GM12874 (cell line): ENCODE results near the gene OVOL2.
A peak's percentile ranks its signal among the peaks of the same experiment; 100 is the strongest.

Experiments used
- TF ChIP-seq, protein P1 (sequence below): IDR thresholded peaks from 2 replicates; pipeline ENCODE4 v1.5.1; 2011; ENCODE audit warnings: low read depth, mild to moderate bottlenecking, control low read depth, low read length, moderate library complexity; ENCODE audit not compliant: insufficient read depth

OVOL2 gene

DNA sequence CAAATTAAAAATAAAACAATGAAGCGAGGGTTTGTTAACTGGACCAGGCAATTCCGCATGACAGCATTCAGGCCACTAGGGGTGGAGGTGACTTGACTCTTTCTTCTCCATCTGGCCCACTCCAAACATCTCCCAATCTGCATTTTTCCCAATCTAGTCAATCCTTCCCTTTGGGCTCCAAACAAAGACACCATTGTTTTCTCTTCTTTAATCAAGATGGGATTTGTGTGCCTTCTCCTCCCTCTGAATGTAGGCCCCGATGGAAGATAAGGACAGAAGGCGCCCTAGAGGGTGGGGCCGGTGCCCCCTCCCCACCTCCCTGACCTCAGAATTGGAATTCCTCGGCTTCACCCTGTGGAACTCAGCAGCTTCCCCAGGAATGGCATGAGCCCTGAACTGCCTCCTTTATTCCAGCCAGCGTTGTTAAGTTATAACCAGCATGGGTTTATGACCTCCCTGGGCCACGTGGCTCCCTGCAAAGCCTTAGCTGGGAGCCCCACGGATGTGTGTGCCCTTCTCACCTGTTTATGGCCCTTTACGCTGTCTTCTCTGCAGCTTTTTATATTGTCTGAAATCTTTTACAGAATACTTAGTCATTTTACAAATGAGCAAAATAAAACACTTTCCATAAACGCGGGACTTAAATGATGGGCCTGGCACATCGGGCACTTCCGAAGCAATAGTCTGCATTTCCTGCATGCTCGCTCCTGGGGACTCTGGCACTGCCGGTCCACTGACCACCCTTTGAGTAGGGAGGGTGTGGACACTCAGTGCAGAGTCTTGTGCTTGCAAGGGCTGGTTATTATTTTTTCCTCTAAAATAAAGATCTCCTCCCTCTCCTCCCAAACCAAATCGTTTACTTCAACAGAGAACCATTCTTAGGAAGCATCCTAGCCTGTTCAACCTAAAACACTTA lies 24.5 kb downstream of the OVOL2 start:
- TF ChIP-seq, protein P1, sequence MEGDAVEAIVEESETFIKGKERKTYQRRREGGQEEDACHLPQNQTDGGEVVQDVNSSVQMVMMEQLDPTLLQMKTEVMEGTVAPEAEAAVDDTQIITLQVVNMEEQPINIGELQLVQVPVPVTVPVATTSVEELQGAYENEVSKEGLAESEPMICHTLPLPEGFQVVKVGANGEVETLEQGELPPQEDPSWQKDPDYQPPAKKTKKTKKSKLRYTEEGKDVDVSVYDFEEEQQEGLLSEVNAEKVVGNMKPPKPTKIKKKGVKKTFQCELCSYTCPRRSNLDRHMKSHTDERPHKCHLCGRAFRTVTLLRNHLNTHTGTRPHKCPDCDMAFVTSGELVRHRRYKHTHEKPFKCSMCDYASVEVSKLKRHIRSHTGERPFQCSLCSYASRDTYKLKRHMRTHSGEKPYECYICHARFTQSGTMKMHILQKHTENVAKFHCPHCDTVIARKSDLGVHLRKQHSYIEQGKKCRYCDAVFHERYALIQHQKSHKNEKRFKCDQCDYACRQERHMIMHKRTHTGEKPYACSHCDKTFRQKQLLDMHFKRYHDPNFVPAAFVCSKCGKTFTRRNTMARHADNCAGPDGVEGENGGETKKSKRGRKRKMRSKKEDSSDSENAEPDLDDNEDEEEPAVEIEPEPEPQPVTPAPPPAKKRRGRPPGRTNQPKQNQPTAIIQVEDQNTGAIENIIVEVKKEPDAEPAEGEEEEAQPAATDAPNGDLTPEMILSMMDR: no peak

DNA sequence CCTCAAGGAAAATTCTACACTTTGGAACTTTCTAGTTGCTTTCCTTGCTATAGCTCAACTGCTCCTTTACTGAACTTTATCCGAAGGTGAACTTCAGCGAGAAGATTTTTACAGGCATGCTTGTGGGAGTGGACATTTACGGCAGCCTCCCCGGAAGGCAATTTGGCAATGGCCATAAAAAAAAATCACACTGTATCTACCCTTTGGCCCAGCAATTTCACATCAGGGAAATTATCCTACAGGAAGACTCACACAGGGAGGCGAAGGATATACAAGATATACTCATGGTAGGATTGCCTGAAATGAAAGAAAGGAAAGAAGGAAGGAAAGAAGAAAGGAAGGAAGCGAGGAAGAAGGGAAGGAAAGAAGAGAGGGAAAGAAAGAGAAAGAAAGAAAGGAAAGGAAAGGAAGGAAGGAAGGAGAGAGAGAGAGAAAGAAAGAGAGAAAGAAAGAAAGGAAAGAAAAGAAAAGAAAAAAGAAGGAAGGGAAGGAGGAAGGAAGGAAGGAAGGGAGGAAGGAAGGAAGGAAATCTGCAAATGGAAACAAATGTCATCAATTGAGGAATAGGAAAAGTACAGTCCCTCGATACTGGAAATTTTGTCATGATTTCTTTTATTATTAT lies 25.7 kb downstream of the OVOL2 start:
- TF ChIP-seq, protein P1: no peak

DNA sequence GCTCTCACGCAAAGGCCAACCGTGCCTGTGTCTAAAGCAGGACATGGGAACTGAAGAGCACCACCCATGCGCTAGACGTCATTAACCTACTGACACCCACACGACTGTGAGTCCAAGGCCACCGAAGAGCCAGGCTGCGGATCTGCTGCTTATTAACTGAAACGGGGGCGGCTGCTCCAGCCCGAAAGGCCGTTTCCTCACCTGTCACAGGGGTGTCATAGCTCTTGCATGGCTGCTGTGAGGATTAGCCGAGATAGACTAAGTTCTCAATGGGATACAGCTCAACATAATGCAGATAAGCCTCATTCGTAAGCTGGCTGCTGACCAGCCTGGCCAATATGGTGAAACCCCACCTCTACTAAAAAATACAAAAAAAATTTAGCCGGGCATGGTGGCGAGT lies 26.7 kb downstream of the OVOL2 start:
- TF ChIP-seq, protein P1: no peak

DNA sequence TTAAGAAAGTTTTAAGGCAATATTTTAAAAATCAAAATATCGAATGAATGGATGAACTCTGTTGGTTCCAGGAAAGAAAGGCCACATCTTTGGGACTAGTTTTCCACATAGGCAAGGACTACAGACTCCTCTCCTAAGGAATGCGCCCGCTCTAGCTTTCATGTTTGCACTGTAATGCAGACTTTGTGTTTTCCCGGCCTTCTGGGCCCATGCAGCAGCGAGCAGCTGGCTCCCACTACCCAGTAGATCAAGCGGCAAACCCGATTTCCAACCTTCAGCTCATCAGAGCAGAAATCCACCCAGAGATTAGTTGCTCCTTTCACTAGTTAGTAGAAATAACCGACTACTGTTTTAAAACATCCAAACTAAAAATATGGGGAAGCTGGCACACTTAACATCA lies 27.7 kb downstream of the OVOL2 start:
- TF ChIP-seq, protein P1: no peak

GRCh38 chr20:18024606-18025127 lies 33.0 kb downstream of the OVOL2 start:
- TF ChIP-seq, protein P1: no peak

- TF ChIP-seq, protein P1: no peak
These were observed 36.8 kb downstream of the OVOL2 start for GRCh38 chr20:18020931-18021330.

DNA sequence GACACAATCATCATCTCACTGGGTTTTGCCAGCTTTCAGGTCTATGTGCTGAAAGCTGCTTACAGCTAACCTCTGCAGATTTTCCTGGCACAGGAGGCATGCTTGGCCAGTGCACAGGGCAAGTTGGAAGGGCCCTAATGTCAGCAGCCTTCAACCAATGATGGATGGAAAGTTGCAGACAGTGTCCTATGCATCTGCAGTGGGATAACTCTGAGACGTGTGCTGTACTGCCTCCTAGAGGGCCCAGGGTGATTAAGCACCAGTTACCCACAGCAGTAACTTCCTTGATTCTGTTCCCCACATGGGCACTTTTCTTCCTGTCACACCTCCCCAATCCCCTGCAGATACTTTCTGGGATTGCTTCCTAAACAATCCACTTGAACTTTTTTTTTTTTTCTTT lies 38.6 kb downstream of the OVOL2 start:
- TF ChIP-seq, protein P1: peak; percentile 78
